Measurements from ENCODE around the gene OR2Y1.

OR2Y1 gene

GRCh38 chr5:180692429-180692828, 47.4 kb downstream of the OR2Y1 start:
- no peak overlapping the region for H3K9ac ChIP-seq (ENCODE audit: low read depth, low read length)
- H3K4me3 ChIP-seq (ENCODE audit: low read length), result no peak overlapping the region
- no peaks in the 10 kb centered on the region for H3K4me1 ChIP-seq (ENCODE audit: control insufficient read depth, insufficient read depth, low read length)
- no peaks in the 10 kb centered on the region for H3K36me3 ChIP-seq (ENCODE audit: insufficient read depth, low read length)
- H3K4me2 ChIP-seq (ENCODE audit: low read length), result no peak overlapping the region
- H3K27me3 ChIP-seq (ENCODE audit: control insufficient read depth, insufficient read depth, low read length), result peaks cover 10% of the 10 kb centered on the region
- no peaks in the 10 kb centered on the region for H3K9me3 ChIP-seq (replicated peaks; ENCODE audit: low read length)

- Histone ChIP-seq H3K36me3 (ENCODE audit: insufficient read depth, low read length) (no peaks in the 10 kb centered on the region), H3K27me3 (ENCODE audit: control insufficient read depth, insufficient read depth, low read length) (peaks cover 14% of the 10 kb centered on the region), H3K4me1 (ENCODE audit: control insufficient read depth, insufficient read depth, low read length) (no peaks in the 10 kb centered on the region), H3K9me3 (replicated peaks; ENCODE audit: low read length) (no peaks in the 10 kb centered on the region), H3K4me3 (ENCODE audit: low read length) (no peak overlapping the region), H3K9ac (ENCODE audit: low read depth, low read length) (no peak overlapping the region), H3K4me2 (ENCODE audit: low read length) (no peak overlapping the region)
Observed at GRCh38 chr5:180691046-180691445, 48.8 kb downstream of the OR2Y1 start.

GRCh38 chr5:180690562-180690961, 49.3 kb downstream of the OR2Y1 start:
- Histone ChIP-seq H3K4me1 (ENCODE audit: control insufficient read depth, insufficient read depth, low read length) (no peaks in the 10 kb centered on the region), H3K9ac (ENCODE audit: low read depth, low read length) (no peak overlapping the region), H3K36me3 (ENCODE audit: insufficient read depth, low read length) (no peaks in the 10 kb centered on the region), H3K27me3 (ENCODE audit: control insufficient read depth, insufficient read depth, low read length) (peaks cover 18% of the 10 kb centered on the region), H3K9me3 (replicated peaks; ENCODE audit: low read length) (no peaks in the 10 kb centered on the region), H3K4me3 (ENCODE audit: low read length) (no peak overlapping the region), H3K4me2 (ENCODE audit: low read length) (no peak overlapping the region)

GRCh38 chr5:180689775-180690174, 50.1 kb downstream of the OR2Y1 start:
- Histone ChIP-seq H3K36me3 (ENCODE audit: insufficient read depth, low read length) (no peaks in the 10 kb centered on the region), H3K9me3 (replicated peaks; ENCODE audit: low read length) (no peaks in the 10 kb centered on the region), H3K4me2 (ENCODE audit: low read length) (no peak overlapping the region), H3K9ac (ENCODE audit: low read depth, low read length) (no peak overlapping the region), H3K4me3 (ENCODE audit: low read length) (no peak overlapping the region), H3K27me3 (ENCODE audit: control insufficient read depth, insufficient read depth, low read length) (peaks cover 19% of the 10 kb centered on the region), H3K4me1 (ENCODE audit: control insufficient read depth, insufficient read depth, low read length) (no peaks in the 10 kb centered on the region)

Small RNA genes within 50 kb of the gene (small RNA-seq; reads per million reads assigned to genes)
- 0.70 reads per million, percentile 8 among the genes with 10 or more reads in this experiment for gene RNU1-17P
